HepG2 (cell line): Measurements from ENCODE around the gene SETD1B. TPM values are rescaled to one million over a fixed set of nuclear protein-coding genes. Genes with fewer than 3 reads are reported as not detected.
A peak's percentile ranks its signal among the peaks of the same experiment; 100 is the strongest.

Experiments used
- ASH2L ChIP-seq: fragments of 300-600, 200-600 bp; sonication (generic); IDR thresholded peaks from 2 replicates; pipeline ENCODE4 v1.7.0; 2017; ENCODE audit warnings: low read depth, mild to moderate bottlenecking, moderate library complexity, mixed read lengths, low read length; ENCODE audit not compliant: insufficient read length
- CEBPG ChIP-seq: IDR thresholded peaks from 2 replicates; pipeline ENCODE4 v1.6.1; 2016
- ELF3 ChIP-seq: IDR thresholded peaks from 2 replicates; pipeline ENCODE4 v1.6.1; 2016; ENCODE audit warnings: missing genetic modification reagents, missing compliant biosample characterization
- FOXA3 ChIP-seq: IDR thresholded peaks from 2 replicates; pipeline ENCODE4 v1.6.1; 2016; ENCODE audit warnings: missing genetic modification reagents, missing compliant biosample characterization
- GPN1 ChIP-seq: sonication (generic); formaldehyde crosslinking; IDR thresholded peaks from 2 replicates; pipeline ENCODE4 v1.5.1; 2020; ENCODE audit warnings: missing genetic modification reagents, borderline replicate concordance
- HCFC1 ChIP-seq: fragments of 150-350 bp; IDR thresholded peaks from 2 replicates; pipeline ENCODE4 v1.6.1; 2014; ENCODE audit warnings: low read depth, low read length
- HIVEP1 ChIP-seq: sonication (generic); formaldehyde crosslinking; IDR thresholded peaks from 2 replicates; pipeline ENCODE4 v1.4.0; 2020; ENCODE audit warnings: mild to moderate bottlenecking, missing genetic modification reagents
- JARID2 ChIP-seq: sonication (generic); formaldehyde crosslinking; IDR thresholded peaks from 2 replicates; pipeline ENCODE4 v1.8.1; 2023; ENCODE audit warnings: missing genetic modification reagents, inconsistent platforms; ENCODE audit not compliant: insufficient replicate concordance
- KDM2A ChIP-seq: sonication (generic); formaldehyde crosslinking; IDR thresholded peaks from 2 replicates; pipeline ENCODE4 v1.4.0; 2020; ENCODE audit warnings: low read depth, missing genetic modification reagents, borderline replicate concordance
- POLR2G ChIP-seq: fragments of 200-400 bp; formaldehyde crosslinking; IDR thresholded peaks from 2 replicates; pipeline ENCODE4 v1.6.1; 2018; ENCODE audit warnings: mild to moderate bottlenecking, low read depth, low read length, moderate library complexity
- RAD21 ChIP-seq: fragments of 450-650 bp; formaldehyde crosslinking; IDR thresholded peaks from 2 replicates; pipeline ENCODE4 v1.5.0; 2020; ENCODE audit warnings: mild to moderate bottlenecking
- SIX1 ChIP-seq: sonication (generic); formaldehyde crosslinking; IDR thresholded peaks from 2 replicates; pipeline ENCODE4 v1.4.0; 2020; ENCODE audit warnings: missing genetic modification reagents, borderline replicate concordance
- TARDBP ChIP-seq: sonication (generic); formaldehyde crosslinking; IDR thresholded peaks from 2 replicates; pipeline ENCODE4 v1.8.0; 2022; ENCODE audit warnings: mild to moderate bottlenecking, missing genetic modification reagents
- ZBTB3 ChIP-seq: sonication (generic); formaldehyde crosslinking; IDR thresholded peaks from 2 replicates; pipeline ENCODE4 v1.4.0; 2020; ENCODE audit warnings: low read depth, mild to moderate bottlenecking, moderate library complexity, missing genetic modification reagents, borderline replicate concordance
- ZNF138 ChIP-seq: sonication (generic); formaldehyde crosslinking; IDR thresholded peaks from 2 replicates; pipeline ENCODE4 v1.5.0; 2020; ENCODE audit warnings: mild to moderate bottlenecking, low read depth, missing genetic modification reagents
- ZNF337 ChIP-seq: sonication (generic); formaldehyde crosslinking; IDR thresholded peaks from 2 replicates; pipeline ENCODE4 v1.5.1; 2020; ENCODE audit warnings: missing genetic modification reagents, low read depth, mild to moderate bottlenecking, borderline replicate concordance
- ZNF354B ChIP-seq: sonication (generic); formaldehyde crosslinking; IDR thresholded peaks from 2 replicates; pipeline ENCODE4 v1.8.0; 2022; ENCODE audit warnings: mild to moderate bottlenecking, missing genetic modification reagents
- ZNF570 ChIP-seq: sonication (generic); formaldehyde crosslinking; IDR thresholded peaks from 2 replicates; pipeline ENCODE4 v1.4.0; 2020; ENCODE audit warnings: mild to moderate bottlenecking, missing genetic modification reagents, borderline replicate concordance
- ZNF614 ChIP-seq: IDR thresholded peaks from 2 replicates; pipeline ENCODE4 v1.6.1; 2018; ENCODE audit warnings: missing biosample characterization, missing genetic modification reagents, inconsistent platforms, borderline replicate concordance
- ZNF652 ChIP-seq: IDR thresholded peaks from 2 replicates; pipeline ENCODE4 v1.6.1; 2016; ENCODE audit warnings: low read depth, borderline replicate concordance
- polyA plus RNA-seq, 8 experiments: library from polyadenylated mRNA; depleted of rRNA in 3 of 8; stranded (reverse) in 7 of 8; unstranded in 1 of 8; fragments of >200 nt; fragmentation: Illumina TruSeq in 4 of 8; extraction: Trizol in 4 of 8; gene quantifications; 2 replicates each; pipeline versions ENCODE4 v1.2.1 to v1.2.3, GENCODE V29; 2011 to 2016; ENCODE audit warnings: low read depth in 4 of 8, missing spikeins in 1 of 8, mixed read lengths in 1 of 8; ENCODE audit not compliant: insufficient read depth in 1 of 8
- total RNA-seq, 5 experiments: library from RNA; depleted of rRNA; stranded (reverse); fragments of >200 nt; fragmentation: Illumina TruSeq; extraction: Trizol; gene quantifications; 2 replicates each; pipeline ENCODE4 v1.2.3, GENCODE V29; 2016; ENCODE audit warnings: low read depth in 1 of 5
- TF ChIP-seq, protein P1 (sequence below): sonication (generic); formaldehyde crosslinking; IDR thresholded peaks from 2 replicates; pipeline ENCODE4 v1.4.0; 2020; ENCODE audit warnings: missing genetic modification reagents, mild to moderate bottlenecking, borderline replicate concordance
- TF ChIP-seq, protein P2 (sequence below): sonication (generic); formaldehyde crosslinking; IDR thresholded peaks from 2 replicates; pipeline ENCODE4 v1.8.1; 2023; ENCODE audit warnings: mild to moderate bottlenecking, missing genetic modification reagents
- TF ChIP-seq, protein P3 (sequence below): sonication (generic); formaldehyde crosslinking; IDR thresholded peaks from 2 replicates; pipeline ENCODE4 v1.9.0; 2021; ENCODE audit warnings: missing genetic modification reagents, borderline replicate concordance
- TF ChIP-seq, protein P4 (sequence below): sonication (generic); formaldehyde crosslinking; IDR thresholded peaks from 2 replicates; pipeline ENCODE4 v1.4.0; 2020; ENCODE audit warnings: missing genetic modification reagents

The SETD1B gene
- total and polyA plus RNA-seq, 2 of the 13 experiments (the other 11 are each of a cell fraction or from before 2014, with no cell fraction given): 1.1 to 1.4 TPM

DNA sequence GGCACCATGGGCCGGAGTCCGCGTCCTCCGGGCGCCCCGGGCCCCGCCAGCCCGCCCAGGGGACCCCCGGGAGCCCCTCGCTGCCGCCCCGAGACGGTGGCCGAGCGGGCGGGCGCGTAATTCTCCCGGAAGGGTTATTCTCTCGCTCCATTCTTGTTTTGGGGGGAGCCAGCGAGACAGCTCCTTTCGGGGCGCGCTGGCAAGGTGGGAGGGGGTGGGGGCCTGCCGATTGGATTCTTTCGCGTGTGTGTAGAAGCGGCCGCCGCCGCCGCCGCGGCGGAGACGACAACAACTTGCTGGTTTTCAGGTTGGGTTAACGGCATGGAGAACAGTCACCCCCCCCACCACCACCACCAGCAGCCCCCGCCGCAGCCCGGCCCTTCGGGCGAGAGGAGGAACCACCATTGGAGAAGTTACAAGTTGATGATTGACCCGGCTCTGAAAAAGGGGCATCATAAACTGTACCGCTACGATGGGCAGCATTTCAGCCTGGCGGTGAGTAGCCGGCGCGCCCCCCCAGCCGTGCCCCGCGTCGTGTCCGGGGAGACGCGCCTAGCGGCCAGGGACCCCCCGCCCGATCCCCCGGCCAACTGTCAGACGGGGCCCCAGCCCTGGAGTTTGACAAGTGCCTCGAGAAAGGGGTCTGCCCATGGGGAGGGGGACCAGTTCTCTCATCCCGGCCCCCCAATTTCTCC is 755 bp downstream of the SETD1B start (continued):
- TF ChIP-seq ZBTB3 (CRISPR knock-in tag): no peak
- no peak for TF ChIP-seq CEBPG (CRISPR knock-in tag)
- no peak for TF ChIP-seq ZNF652 (CRISPR knock-in tag)
- no peak for TF ChIP-seq RAD21 (CRISPR knock-in tag)
- TF ChIP-seq POLR2G: peak; percentile 63; the same call in 1 of the 2 replicates
- TF ChIP-seq GPN1 (CRISPR knock-in tag): no peak
- TF ChIP-seq ELF3 (CRISPR knock-in tag): 0 out of 2 replicates have a peak, but pooled peaks have one; percentile 32
- peak; percentile 37; the same call in 1 of the 2 replicates for TF ChIP-seq KDM2A
- TF ChIP-seq TARDBP (CRISPR knock-in tag): no peak
- peak; percentile 28 for TF ChIP-seq ASH2L
- TF ChIP-seq ZNF138 (CRISPR knock-in tag): no peak
- TF ChIP-seq, protein P1, sequence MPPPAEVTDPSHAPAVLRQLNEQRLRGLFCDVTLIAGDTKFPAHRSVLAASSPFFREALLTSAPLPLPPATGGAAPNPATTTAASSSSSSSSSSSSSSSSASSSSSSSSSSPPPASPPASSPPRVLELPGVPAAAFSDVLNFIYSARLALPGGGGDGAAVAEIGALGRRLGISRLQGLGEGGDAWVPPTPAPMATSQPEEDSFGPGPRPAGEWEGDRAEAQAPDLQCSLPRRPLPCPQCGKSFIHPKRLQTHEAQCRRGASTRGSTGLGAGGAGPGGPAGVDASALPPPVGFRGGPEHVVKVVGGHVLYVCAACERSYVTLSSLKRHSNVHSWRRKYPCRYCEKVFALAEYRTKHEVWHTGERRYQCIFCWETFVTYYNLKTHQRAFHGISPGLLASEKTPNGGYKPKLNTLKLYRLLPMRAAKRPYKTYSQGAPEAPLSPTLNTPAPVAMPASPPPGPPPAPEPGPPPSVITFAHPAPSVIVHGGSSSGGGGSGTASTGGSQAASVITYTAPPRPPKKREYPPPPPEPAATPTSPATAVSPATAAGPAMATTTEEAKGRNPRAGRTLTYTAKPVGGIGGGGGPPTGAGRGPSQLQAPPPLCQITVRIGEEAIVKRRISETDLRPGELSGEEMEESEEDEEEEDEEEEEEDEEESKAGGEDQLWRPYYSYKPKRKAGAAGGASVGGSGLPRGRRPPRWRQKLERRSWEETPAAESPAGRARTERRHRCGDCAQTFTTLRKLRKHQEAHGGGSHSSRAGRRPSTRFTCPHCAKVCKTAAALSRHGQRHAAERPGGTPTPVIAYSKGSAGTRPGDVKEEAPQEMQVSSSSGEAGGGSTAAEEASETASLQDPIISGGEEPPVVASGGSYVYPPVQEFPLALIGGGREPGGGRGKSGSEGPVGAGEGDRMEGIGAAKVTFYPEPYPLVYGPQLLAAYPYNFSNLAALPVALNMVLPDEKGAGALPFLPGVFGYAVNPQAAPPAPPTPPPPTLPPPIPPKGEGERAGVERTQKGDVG (CRISPR knock-in tag): no peak
- no peak for TF ChIP-seq HCFC1
- TF ChIP-seq, protein P2, sequence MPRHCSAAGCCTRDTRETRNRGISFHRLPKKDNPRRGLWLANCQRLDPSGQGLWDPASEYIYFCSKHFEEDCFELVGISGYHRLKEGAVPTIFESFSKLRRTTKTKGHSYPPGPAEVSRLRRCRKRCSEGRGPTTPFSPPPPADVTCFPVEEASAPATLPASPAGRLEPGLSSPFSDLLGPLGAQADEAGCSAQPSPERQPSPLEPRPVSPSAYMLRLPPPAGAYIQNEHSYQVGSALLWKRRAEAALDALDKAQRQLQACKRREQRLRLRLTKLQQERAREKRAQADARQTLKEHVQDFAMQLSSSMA (CRISPR knock-in tag): no peak
- no peak for TF ChIP-seq FOXA3 (CRISPR knock-in tag)
- no peak for TF ChIP-seq SIX1
- TF ChIP-seq, protein P3, sequence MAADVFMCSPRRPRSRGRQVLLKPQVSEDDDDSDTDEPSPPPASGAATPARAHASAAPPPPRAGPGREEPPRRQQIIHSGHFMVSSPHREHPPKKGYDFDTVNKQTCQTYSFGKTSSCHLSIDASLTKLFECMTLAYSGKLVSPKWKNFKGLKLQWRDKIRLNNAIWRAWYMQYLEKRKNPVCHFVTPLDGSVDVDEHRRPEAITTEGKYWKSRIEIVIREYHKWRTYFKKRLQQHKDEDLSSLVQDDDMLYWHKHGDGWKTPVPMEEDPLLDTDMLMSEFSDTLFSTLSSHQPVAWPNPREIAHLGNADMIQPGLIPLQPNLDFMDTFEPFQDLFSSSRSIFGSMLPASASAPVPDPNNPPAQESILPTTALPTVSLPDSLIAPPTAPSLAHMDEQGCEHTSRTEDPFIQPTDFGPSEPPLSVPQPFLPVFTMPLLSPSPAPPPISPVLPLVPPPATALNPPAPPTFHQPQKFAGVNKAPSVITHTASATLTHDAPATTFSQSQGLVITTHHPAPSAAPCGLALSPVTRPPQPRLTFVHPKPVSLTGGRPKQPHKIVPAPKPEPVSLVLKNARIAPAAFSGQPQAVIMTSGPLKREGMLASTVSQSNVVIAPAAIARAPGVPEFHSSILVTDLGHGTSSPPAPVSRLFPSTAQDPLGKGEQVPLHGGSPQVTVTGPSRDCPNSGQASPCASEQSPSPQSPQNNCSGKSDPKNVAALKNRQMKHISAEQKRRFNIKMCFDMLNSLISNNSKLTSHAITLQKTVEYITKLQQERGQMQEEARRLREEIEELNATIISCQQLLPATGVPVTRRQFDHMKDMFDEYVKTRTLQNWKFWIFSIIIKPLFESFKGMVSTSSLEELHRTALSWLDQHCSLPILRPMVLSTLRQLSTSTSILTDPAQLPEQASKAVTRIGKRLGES (CRISPR knock-in tag): no peak
- TF ChIP-seq ZNF337 (CRISPR knock-in tag): no peak
- TF ChIP-seq JARID2 (CRISPR knock-in tag): no peak
- TF ChIP-seq ZNF570 (CRISPR knock-in tag): no peak
- TF ChIP-seq ZNF354B (CRISPR knock-in tag): no peak
- TF ChIP-seq ZNF614 (CRISPR knock-in tag): no peak
- no peak for TF ChIP-seq HIVEP1 (CRISPR knock-in tag)
- TF ChIP-seq, protein P4, sequence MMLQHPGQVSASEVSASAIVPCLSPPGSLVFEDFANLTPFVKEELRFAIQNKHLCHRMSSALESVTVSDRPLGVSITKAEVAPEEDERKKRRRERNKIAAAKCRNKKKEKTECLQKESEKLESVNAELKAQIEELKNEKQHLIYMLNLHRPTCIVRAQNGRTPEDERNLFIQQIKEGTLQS (CRISPR knock-in tag): no peak
